GM23248 (cell line): ENCODE data around the gene EGFLAM. TPM values are rescaled to one million over a fixed set of nuclear protein-coding genes. Genes with fewer than 3 reads are reported as not detected.

Experiments used
- DNase-seq: peaks from one replicate; pipeline ENCODE4 v3.0.0-alpha.2; 2015
- H2AFZ ChIP-seq: fragments of 200-600 bp; sonication (generic); 2 replicates; pipeline ENCODE4 v1.6.1; 2016; ENCODE audit warnings: antibody characterized with exemption
- H3F3A ChIP-seq: fragments of 200-600 bp; sonication (generic); 2 replicates; pipeline ENCODE4 v1.6.1; 2016; ENCODE audit warnings: mild to moderate bottlenecking, antibody characterized with exemption, mixed run types; ENCODE audit not compliant: insufficient read depth
- H3K27ac ChIP-seq: fragments of 200-600 bp; sonication (generic); 2 replicates; pipeline ENCODE4 v1.5.1; 2016; ENCODE audit warnings: mild to moderate bottlenecking
- H3K27me3 ChIP-seq: fragments of 200-600 bp; sonication (generic); replicated peaks from 2 replicates; pipeline ENCODE4 v1.6.1; 2016; ENCODE audit warnings: mild to moderate bottlenecking; ENCODE audit not compliant: insufficient read depth
- H3K36me3 ChIP-seq: fragments of 200-600 bp; sonication (generic); 2 replicates; pipeline ENCODE4 v1.6.1; 2016; ENCODE audit warnings: low read depth, mild to moderate bottlenecking
- H3K4me1 ChIP-seq: fragments of 200-600 bp; sonication (generic); 2 replicates; pipeline ENCODE4 v1.6.1; 2016; ENCODE audit warnings: mild to moderate bottlenecking; ENCODE audit not compliant: insufficient read depth
- H3K4me2 ChIP-seq: fragments of 200-600 bp; sonication (generic); one replicate; pipeline ENCODE4 v1.6.1; 2016; ENCODE audit warnings: mild to moderate bottlenecking; ENCODE audit not compliant: unreplicated experiment
- H3K4me3 ChIP-seq: fragments of 200-600 bp; sonication (generic); 2 replicates; pipeline ENCODE4 v1.5.1; 2016; ENCODE audit warnings: mild to moderate bottlenecking
- H3K79me2 ChIP-seq: fragments of 200-600 bp; sonication (generic); 2 replicates; pipeline ENCODE4 v1.6.1; 2016; ENCODE audit warnings: mild to moderate bottlenecking; ENCODE audit not compliant: insufficient read depth
- H3K9ac ChIP-seq: fragments of 200-600 bp; sonication (generic); 2 replicates; pipeline ENCODE4 v1.6.1; 2016; ENCODE audit warnings: mild to moderate bottlenecking
- H3K9me2 ChIP-seq: fragments of 200-600 bp; sonication (generic); 2 replicates; pipeline ENCODE4 v1.6.1; 2016; ENCODE audit warnings: mixed run types, mild to moderate bottlenecking, moderate library complexity; ENCODE audit not compliant: insufficient read depth
- H3K9me3 ChIP-seq: fragments of 200-600 bp; sonication (generic); one replicate; pipeline ENCODE4 v1.6.1; 2017; ENCODE audit warnings: low read depth
- H4K20me1 ChIP-seq: fragments of 200-600 bp; sonication (generic); 2 replicates; pipeline ENCODE4 v1.6.0; 2016; ENCODE audit not compliant: insufficient read depth
- EZH2 ChIP-seq: fragments of 200-600 bp; sonication (generic); IDR thresholded peaks from 2 replicates; pipeline ENCODE4 v1.6.1; 2018; ENCODE audit warnings: antibody characterized with exemption, mild to moderate bottlenecking; ENCODE audit not compliant: insufficient read depth, poor library complexity, severe bottlenecking
- EZH2phosphoT487 ChIP-seq: fragments of 200-600 bp; sonication (generic); IDR thresholded peaks from 2 replicates; pipeline ENCODE4 v1.6.1; 2018; ENCODE audit warnings: antibody characterized with exemption, moderate library complexity, mild to moderate bottlenecking, low read depth; ENCODE audit not compliant: insufficient read depth
- WGBS, 2 experiments: methylation state at CpG; one replicate each; pipeline ENCODE4 v1.1.6; 2015 to 2017; ENCODE audit warnings: low lambda C conversion rate in 2 of 2, low coverage in 1 of 2; ENCODE audit errors: missing lambda C conversion rate in 2 of 2; 5-methylcytosine and 5-hydroxymethylcytosine counted together
- in situ Hi-C: fragments of 300-500 bp; cut with MboI; formaldehyde crosslinking; loops from 2 replicates; pipeline ENCODE4 v1.15.0; 2020
- polyA plus RNA-seq: library from polyadenylated mRNA; unstranded; fragments of >200 nt; fragmentation: Nextera tagmentation; extraction: Ambion mirVana; gene quantifications from 2 replicates; pipeline ENCODE4 v1.2.1, GENCODE V29; 2016
- total RNA-seq: library from RNA; depleted of rRNA; stranded (reverse); fragments of >200 nt; shearing (Covaris generic); gene quantifications from 2 replicates; pipeline ENCODE4 v1.2.3, GENCODE V29; 2014

EGFLAM gene
- total and polyA plus RNA-seq, 2 experiments from 2014 or later = not detected

DNA sequence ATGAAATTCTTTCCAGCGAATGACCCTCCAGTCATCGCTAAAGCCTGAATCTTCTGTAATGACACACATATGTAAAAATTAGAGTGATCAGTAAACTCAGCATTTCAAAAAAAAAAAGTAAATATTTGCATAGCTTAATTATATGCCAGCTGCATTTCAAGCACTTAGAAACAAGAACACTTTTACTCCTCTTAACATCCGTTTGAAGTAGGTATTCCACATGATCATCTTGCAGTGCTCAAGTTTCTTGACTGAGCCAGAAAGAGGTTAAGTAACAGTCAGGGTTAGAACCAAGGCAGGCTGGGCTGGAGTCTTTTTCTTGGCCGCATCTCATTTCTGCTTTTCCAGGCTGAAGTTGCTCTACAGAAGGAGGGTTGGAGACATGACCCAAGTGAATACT lies 27.6 kb downstream of the EGFLAM start:
- no peak for DNase-seq
- H3F3A ChIP-seq = no peaks in the 10 kb centered on the region
- no peaks in the 10 kb centered on the region for H3K79me2 ChIP-seq
- 77% methylated on average over 4 of the region's 4 CpGs for WGBS, 2 experiments
- H3K9me2 ChIP-seq = no peaks in the 10 kb centered on the region
- H3K36me3 ChIP-seq = no peaks in the 10 kb centered on the region
- in situ Hi-C loops = no loop called here
- no peak overlapping the region for H3K4me2 ChIP-seq
- no peak overlapping the region for H3K27ac ChIP-seq
- H3K9ac ChIP-seq = no peak overlapping the region
- no peaks in the 10 kb centered on the region for H3K9me3 ChIP-seq
- TF ChIP-seq EZH2 = no peak
- TF ChIP-seq EZH2phosphoT487 = no peak
- H2AFZ ChIP-seq = no peak overlapping the region
- no peaks in the 10 kb centered on the region for H4K20me1 ChIP-seq
- no peak overlapping the region for H3K4me3 ChIP-seq
- H3K27me3 ChIP-seq = peaks cover 15% of the 10 kb centered on the region
- H3K4me1 ChIP-seq = no peaks in the 10 kb centered on the region

DNA sequence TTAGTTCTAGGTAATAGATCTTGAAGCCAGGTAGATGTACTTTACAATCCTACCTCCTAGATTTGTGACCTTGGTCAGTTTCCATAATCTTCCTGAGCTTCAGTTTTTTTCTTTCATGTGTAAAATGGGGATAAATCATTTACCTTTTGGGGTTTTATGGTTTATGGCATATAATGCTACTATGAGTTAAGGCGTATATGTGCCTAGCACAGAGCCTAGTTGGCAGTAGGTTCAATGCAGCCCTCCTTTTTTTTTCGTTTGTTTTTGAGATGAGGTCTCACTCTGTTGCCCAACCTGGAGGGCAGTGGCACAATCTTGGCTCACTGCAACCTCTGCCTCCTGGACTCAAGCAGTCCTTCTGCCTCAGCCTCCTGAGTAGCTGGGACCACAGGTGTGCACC lies 28.8 kb downstream of the EGFLAM start:
- Histone ChIP-seq H3K27ac (no peak overlapping the region), H3K79me2 (no peaks in the 10 kb centered on the region), H2AFZ (no peak overlapping the region), H3K9ac (no peak overlapping the region), H3F3A (no peaks in the 10 kb centered on the region), H3K9me2 (no peaks in the 10 kb centered on the region), H3K36me3 (no peaks in the 10 kb centered on the region), H3K27me3 (peaks cover 15% of the 10 kb centered on the region), H3K4me1 (no peaks in the 10 kb centered on the region), H3K4me3 (no peak overlapping the region), H3K9me3 (no peaks in the 10 kb centered on the region), H4K20me1 (no peaks in the 10 kb centered on the region), H3K4me2 (no peak overlapping the region)
- TF ChIP-seq EZH2phosphoT487 = no peak
- WGBS, 2 experiments = 35 to 50% methylated on average over 2 of the region's 2 CpGs
- DNase-seq = no peak
- in situ Hi-C loops = no loop called here

DNA sequence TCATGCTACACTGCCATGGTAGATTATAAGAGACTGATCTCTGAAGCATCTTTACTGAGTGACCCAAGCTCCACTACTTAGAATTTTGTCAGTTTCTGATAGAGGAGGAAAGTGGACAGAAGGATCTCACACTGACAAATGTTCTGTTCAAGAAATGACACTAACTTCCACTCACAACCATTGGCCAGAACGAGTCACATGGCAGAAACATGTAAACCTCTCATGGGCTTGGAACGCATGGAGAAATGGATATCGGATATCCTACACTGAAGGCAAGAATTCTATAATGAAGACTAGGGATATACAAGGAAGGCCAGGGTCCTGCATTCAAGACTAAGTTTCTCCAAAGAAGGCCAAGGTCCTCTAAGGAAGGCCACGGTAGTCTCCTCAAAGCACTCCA lies 31.1 kb downstream of the EGFLAM start:
- WGBS, 2 experiments = 40 to 50% methylated on average over 4 of the region's 4 CpGs

DNA sequence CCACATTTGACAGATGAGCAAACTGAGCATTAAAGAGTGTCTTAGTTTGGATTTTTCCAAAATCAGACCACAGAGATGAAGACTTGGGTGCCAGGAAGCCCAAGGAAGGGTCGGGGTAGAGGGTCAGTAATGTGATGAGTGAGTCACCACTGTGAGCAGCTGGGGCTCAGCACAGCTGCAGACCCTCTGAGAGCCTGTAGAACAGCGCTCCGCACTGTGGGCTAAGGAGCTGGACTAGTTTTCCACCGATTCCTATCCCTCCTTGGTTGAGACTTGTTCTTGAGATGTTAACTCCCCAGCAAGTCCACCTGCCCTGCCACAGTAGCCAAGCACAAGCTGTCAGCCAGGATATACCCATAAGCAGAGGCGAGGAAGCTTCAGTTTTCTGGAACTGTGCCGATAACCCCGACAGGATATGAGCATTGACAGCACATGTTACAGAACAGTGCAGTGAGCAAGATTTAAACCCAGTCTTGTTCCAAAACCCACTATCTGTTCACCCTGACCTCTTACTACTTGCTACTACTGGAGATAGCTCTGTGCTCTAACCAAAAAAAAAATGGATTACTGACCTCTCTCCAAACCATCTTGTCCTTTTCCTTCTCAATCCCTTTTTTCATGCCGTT lies 31.8 kb downstream of the EGFLAM start:
- TF ChIP-seq EZH2phosphoT487 = no peak
- no peak for TF ChIP-seq EZH2
- Histone ChIP-seq H3F3A (no peaks in the 10 kb centered on the region), H3K9me3 (no peaks in the 10 kb centered on the region), H3K9ac (no peak overlapping the region), H3K27ac (no peak overlapping the region), H3K4me3 (no peak overlapping the region), H2AFZ (no peak overlapping the region), H3K79me2 (no peaks in the 10 kb centered on the region), H3K9me2 (no peaks in the 10 kb centered on the region), H4K20me1 (no peaks in the 10 kb centered on the region), H3K36me3 (no peaks in the 10 kb centered on the region), H3K4me2 (no peak overlapping the region), H3K4me1 (no peaks in the 10 kb centered on the region), H3K27me3 (peaks cover 15% of the 10 kb centered on the region)
- no peak for DNase-seq
- 45 to 48% methylated on average over 8 of the region's 8 CpGs for WGBS, 2 experiments
- in situ Hi-C loops = no loop called here

More for the DNA sequence above, 31.1 kb downstream of the EGFLAM start:
- Histone ChIP-seq H3K4me1 (no peaks in the 10 kb centered on the region), H3K27ac (no peak overlapping the region), H3F3A (no peaks in the 10 kb centered on the region), H3K9me3 (no peaks in the 10 kb centered on the region), H3K36me3 (no peaks in the 10 kb centered on the region), H3K4me2 (no peak overlapping the region), H3K9me2 (no peaks in the 10 kb centered on the region), H3K27me3 (peaks cover 15% of the 10 kb centered on the region), H3K79me2 (no peaks in the 10 kb centered on the region), H3K9ac (no peak overlapping the region), H3K4me3 (no peak overlapping the region), H2AFZ (no peak overlapping the region), H4K20me1 (no peaks in the 10 kb centered on the region)
- DNase-seq = no peak
- TF ChIP-seq EZH2phosphoT487 (no peak), EZH2 (no peak)
- in situ Hi-C loops = no loop called here

DNA sequence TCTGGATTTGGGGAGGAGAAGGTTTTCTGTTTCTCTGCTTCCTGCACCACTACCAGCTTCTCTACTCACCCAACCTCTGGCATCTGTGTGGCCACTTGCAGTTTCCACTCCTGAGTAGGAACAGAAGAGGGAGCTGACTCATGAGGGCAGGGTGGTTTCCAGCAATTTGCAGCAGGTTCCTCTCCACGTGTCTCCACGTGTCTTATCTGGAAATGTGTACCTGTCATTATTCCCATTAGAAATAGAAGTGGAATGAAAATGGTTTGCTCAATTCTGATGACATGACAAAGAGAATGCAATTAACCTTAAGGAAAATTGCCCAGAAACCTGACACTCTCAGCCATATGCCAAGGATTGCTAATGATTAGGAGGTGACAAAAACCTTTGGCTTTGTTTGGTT lies 33.0 kb downstream of the EGFLAM start:
- H3K4me2 ChIP-seq = no peak overlapping the region
- no peak overlapping the region for H3K9ac ChIP-seq
- H4K20me1 ChIP-seq = no peaks in the 10 kb centered on the region
- TF ChIP-seq EZH2 = no peak
- no peak for TF ChIP-seq EZH2phosphoT487
- H3K79me2 ChIP-seq = no peaks in the 10 kb centered on the region
- no peak overlapping the region for H3K27ac ChIP-seq
- H2AFZ ChIP-seq = no peak overlapping the region
- WGBS, 2 experiments = 48 to 56% methylated on average over 2 of the region's 2 CpGs
- no peaks in the 10 kb centered on the region for H3F3A ChIP-seq
- no peaks in the 10 kb centered on the region for H3K9me2 ChIP-seq
- no peak for DNase-seq
- no peaks in the 10 kb centered on the region for H3K36me3 ChIP-seq
- no peak overlapping the region for H3K4me3 ChIP-seq
- no peaks in the 10 kb centered on the region for H3K4me1 ChIP-seq
- peaks cover 15% of the 10 kb centered on the region for H3K27me3 ChIP-seq
- in situ Hi-C loops = no loop called here
- H3K9me3 ChIP-seq = no peaks in the 10 kb centered on the region
